Progenitor cell of endocrine pancreas (in vitro differentiated cells): ENCODE data around the gene HNRNPAB. TPM values are rescaled to one million over a fixed set of nuclear protein-coding genes. Genes with fewer than 3 reads are reported as not detected.

Experiments used
- DNase-seq: peaks from one replicate; pipeline ENCODE4 v3.0.0; 2021; ENCODE audit warnings: low spot score; ENCODE audit not compliant: unreplicated experiment
- H3K27ac Mint-ChIP-seq: 2 replicates; pipeline ENCODE4 v1.8.0; 2021; ENCODE audit warnings: mild to moderate bottlenecking, moderate library complexity, mixed read lengths
- H3K27me3 Mint-ChIP-seq: 2 replicates; pipeline ENCODE4 v1.8.0; 2021; ENCODE audit warnings: mixed read lengths
- H3K36me3 Mint-ChIP-seq: 2 replicates; pipeline ENCODE4 v1.8.0; 2022; ENCODE audit warnings: mixed read lengths; ENCODE audit not compliant: insufficient read depth
- H3K4me1 Mint-ChIP-seq: 2 replicates; pipeline ENCODE4 v1.8.0; 2021; ENCODE audit warnings: low read depth, mixed read lengths
- H3K4me3 Mint-ChIP-seq: 2 replicates; pipeline ENCODE4 v1.8.0; 2021; ENCODE audit warnings: low read depth, mild to moderate bottlenecking, moderate library complexity, mixed read lengths
- H3K9me3 Mint-ChIP-seq: 2 replicates; pipeline ENCODE4 v1.8.0; 2021; ENCODE audit warnings: low read depth, mixed read lengths
- CTCF ChIP-seq: fragments of 200-600 bp; sonication (generic); IDR thresholded peaks from one replicate; pipeline ENCODE4 v1.5.0; 2021; ENCODE audit warnings: antibody characterized with exemption, mild to moderate bottlenecking; ENCODE audit not compliant: unreplicated experiment
- total RNA-seq: library from RNA; stranded (reverse); gene quantifications from 2 replicates; pipeline ENCODE4 v1.2.1, GENCODE V29; 2021

Gene HNRNPAB
- total RNA-seq, 1 donor from 2014 or later, result 214 TPM

DNA sequence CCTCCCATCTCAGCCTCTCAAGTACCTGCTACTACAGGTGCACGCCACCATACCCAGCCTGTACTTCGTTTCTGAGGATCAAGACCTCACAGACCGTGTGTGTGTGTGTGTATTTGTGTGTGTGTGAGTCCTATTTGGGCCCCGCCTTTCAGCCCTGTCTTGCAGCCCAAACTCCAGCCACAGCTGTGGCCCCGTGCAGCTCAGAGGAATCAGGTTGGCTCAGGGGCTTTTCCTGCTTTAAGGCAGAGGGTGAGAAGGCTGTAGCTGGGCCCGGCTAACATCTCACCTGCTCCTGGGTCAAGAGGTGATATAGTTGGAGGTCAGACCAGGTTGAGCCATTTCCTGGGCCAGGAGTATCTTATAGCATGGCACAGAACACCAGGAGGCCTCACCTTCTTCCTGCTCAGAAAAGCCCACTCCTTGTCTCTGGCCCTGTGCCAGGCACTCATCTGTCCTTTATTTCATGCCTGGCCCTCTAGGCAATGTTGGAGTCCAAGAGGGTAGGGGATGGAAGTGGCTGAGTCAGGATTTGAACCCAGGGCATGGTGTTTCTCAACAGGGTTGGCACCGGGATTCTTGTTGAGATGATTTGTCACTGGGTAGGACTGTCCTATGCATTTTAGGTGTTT is 29.9 kb downstream of the HNRNPAB start:
- peaks cover 8% of the 10 kb centered on the region for H3K36me3 Mint-ChIP-seq
- H3K27me3 Mint-ChIP-seq, result no peaks in the 10 kb centered on the region
- H3K4me3 Mint-ChIP-seq, result no peak overlapping the region
- H3K9me3 Mint-ChIP-seq, result no peaks in the 10 kb centered on the region
- no peak for DNase-seq
- TF ChIP-seq CTCF, result no peak
- no peak overlapping the region for H3K27ac Mint-ChIP-seq
- peaks cover 13% of the 10 kb centered on the region for H3K4me1 Mint-ChIP-seq

GRCh38 chr5:178234750-178235587 is 30.6 kb downstream of the HNRNPAB start:
- peak; percentile 73 for DNase-seq
- TF ChIP-seq CTCF, result peak; percentile 76
- Mint-ChIP-seq H3K4me3 (no peak overlapping the region), H3K36me3 (peaks cover 5% of the 10 kb centered on the region), H3K27ac (no peak overlapping the region), H3K4me1 (peaks cover 13% of the 10 kb centered on the region), H3K27me3 (no peaks in the 10 kb centered on the region), H3K9me3 (no peaks in the 10 kb centered on the region)

- no peak overlapping the region for H3K4me3 Mint-ChIP-seq
- H3K27me3 Mint-ChIP-seq, result no peaks in the 10 kb centered on the region
Measured at GRCh38 chr5:178235588-178235974, 31.2 kb downstream of the HNRNPAB start.

DNA sequence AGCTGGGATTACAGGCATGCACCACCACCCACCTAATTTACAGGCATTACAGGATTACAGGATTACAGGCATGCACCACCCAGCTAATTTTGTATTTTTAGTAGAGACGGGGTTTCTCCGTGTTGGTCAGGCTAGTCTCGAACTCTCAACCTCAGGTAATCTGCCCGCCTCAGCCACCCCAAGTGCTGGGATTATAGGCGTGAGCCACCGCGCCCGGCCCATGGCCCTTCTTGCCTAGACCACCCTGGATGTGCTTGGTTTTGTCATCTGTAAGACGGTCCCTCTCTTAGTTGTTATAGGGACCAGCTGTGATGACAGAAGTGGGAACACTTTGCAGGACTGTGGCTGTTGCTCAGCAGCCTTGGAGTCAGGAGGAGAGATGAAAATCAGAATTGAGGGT is 31.8 kb downstream of the HNRNPAB start:
- Mint-ChIP-seq H3K4me3 (no peak overlapping the region), H3K27me3 (no peaks in the 10 kb centered on the region), H3K36me3 (peaks cover 1% of the 10 kb centered on the region), H3K9me3 (no peaks in the 10 kb centered on the region), H3K4me1 (peaks cover 8% of the 10 kb centered on the region), H3K27ac (no peak overlapping the region)
- no peak for TF ChIP-seq CTCF
- DNase-seq, result no peak

More at GRCh38 chr5:178235588-178235974, 31.2 kb downstream of the HNRNPAB start:
- no peak for DNase-seq
- TF ChIP-seq CTCF, result no peak
- Mint-ChIP-seq H3K4me1 (peaks cover 11% of the 10 kb centered on the region), H3K36me3 (peaks cover 3% of the 10 kb centered on the region), H3K9me3 (no peaks in the 10 kb centered on the region), H3K27ac (no peak overlapping the region)

DNA sequence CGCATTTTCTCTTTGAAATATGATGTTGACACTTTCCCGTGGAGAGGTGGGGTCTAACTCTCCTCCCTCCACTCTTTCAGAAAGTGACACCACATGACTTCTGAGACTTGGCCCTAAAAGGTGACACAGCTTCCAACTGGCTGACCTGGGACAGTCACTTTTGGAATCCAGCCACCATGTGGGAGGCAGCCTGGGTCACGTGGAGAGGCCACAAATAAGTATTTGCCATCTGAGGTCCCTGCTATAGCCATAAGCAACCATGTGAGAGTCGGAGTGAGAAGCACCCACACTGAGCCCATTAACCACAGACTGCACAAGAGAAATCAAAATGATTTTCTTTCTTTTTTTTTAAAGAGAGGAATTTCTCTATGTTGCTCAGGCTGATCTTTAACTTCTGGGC is 32.3 kb downstream of the HNRNPAB start:
- no peaks in the 10 kb centered on the region for H3K27me3 Mint-ChIP-seq
- no peak overlapping the region for H3K27ac Mint-ChIP-seq
- no peak overlapping the region for H3K4me3 Mint-ChIP-seq
- no peak for DNase-seq
- peaks cover 3% of the 10 kb centered on the region for H3K4me1 Mint-ChIP-seq
- H3K9me3 Mint-ChIP-seq, result no peaks in the 10 kb centered on the region
- no peaks in the 10 kb centered on the region for H3K36me3 Mint-ChIP-seq
- TF ChIP-seq CTCF, result no peak
